B cell (primary cell): ENCODE measurements around the gene S100A4. TPM values are rescaled to one million over a fixed set of nuclear protein-coding genes. Genes with fewer than 3 reads are reported as not detected.
A peak's percentile ranks its signal among the peaks of the same experiment; 100 is the strongest.

Experiments
- ATAC-seq: fragments of 200-7000 bp; cut with Tn5 transposase; one replicate; pipeline ENCODE4 v1.10.0; 2021; ENCODE audit warnings: low read depth, mild to moderate bottlenecking, moderate number of reproducible peaks, moderate library complexity
- CTCF ChIA-PET: fragments of 350-600 bp; sonication (Branson Sonifier 250); formaldehyde crosslinking; loops from one replicate; lab custom pipeline; 2021; ENCODE audit warnings: antibody characterized with exemption, inconsistent platforms; lab: Charles Lee
- POLR2A ChIA-PET: fragments of 350-600 bp; sonication (Branson Sonifier 250); formaldehyde crosslinking; loops from one replicate; lab custom pipeline; 2021; ENCODE audit warnings: antibody characterized with exemption; lab: Charles Lee
- DNase-seq: peaks from one replicate; pipeline ENCODE4 v3.0.0; 2013
- H2AFZ ChIP-seq: 2 replicates; pipeline ENCODE4 v1.6.1; 2012; ENCODE audit warnings: mild to moderate bottlenecking, low read depth, low read length; ENCODE audit not compliant: insufficient read depth, poor library complexity, severe bottlenecking
- H3K27ac ChIP-seq, 2 donors: 1 replicate in 1 of 2; 2 replicates in 1 of 2; pipeline ENCODE4 v1.5.1; 2012 to 2013; ENCODE audit warnings: low read length in 2 of 2, mild to moderate bottlenecking in 2 of 2, moderate library complexity in 1 of 2
- H3K27me3 ChIP-seq, 4 experiments: fragments of 200-600 bp in 1 of 4; sonication (generic) in 1 of 4; replicated peaks in 1 of 4; 1 replicate in 2 of 4; 2 replicates in 2 of 4; pipeline versions ENCODE4 v1.6.1 to v1.7.0; 2013 to 2016; ENCODE audit warnings: low read length in 3 of 4, mild to moderate bottlenecking in 2 of 4, mixed read lengths in 1 of 4, moderate library complexity in 1 of 4; ENCODE audit not compliant: insufficient read depth in 4 of 4, control insufficient read depth in 3 of 4; ENCODE audit errors: control extremely low read depth in 1 of 4
- H3K36me3 ChIP-seq, 2 experiments: replicated peaks in 1 of 2; 1 replicate in 1 of 2; 2 replicates in 1 of 2; pipeline versions ENCODE4 v1.6.1 to v1.7.1; 2013; ENCODE audit warnings: low read length in 1 of 2; ENCODE audit not compliant: insufficient read depth in 2 of 2, control insufficient read depth in 1 of 2; ENCODE audit errors: control extremely low read depth in 1 of 2, extremely low read depth in 1 of 2
- H3K4me1 ChIP-seq, 2 donors: fragments of 200-600 bp in 1 of 2; sonication (generic) in 1 of 2; 1 replicate in 1 of 2; 2 replicates in 1 of 2; pipeline versions ENCODE4 v1.5.1 to v1.6.1; 2013 to 2017; ENCODE audit warnings: low read length in 2 of 2; ENCODE audit not compliant: control insufficient read depth in 2 of 2, insufficient read depth in 2 of 2
- H3K4me2 ChIP-seq: replicated peaks from 2 replicates; pipeline ENCODE3; 2012; ENCODE audit warnings: mild to moderate bottlenecking, low read depth, low read length; ENCODE audit not compliant: poor library complexity, severe bottlenecking
- H3K4me3 ChIP-seq, 5 experiments: fragments of 200-600 bp in 1 of 5; sonication (generic) in 1 of 5; 1 replicate in 3 of 5; 2 replicates in 2 of 5; pipeline versions ENCODE4 v1.5.1 to v1.7.0; 2011 to 2016; ENCODE audit warnings: low read length in 4 of 5, mild to moderate bottlenecking in 4 of 5, low read depth in 2 of 5, control low read depth in 1 of 5, moderate library complexity in 1 of 5; ENCODE audit not compliant: insufficient read depth in 1 of 5; ENCODE audit errors: control extremely low read depth in 1 of 5, extremely low read depth in 1 of 5
- H3K79me2 ChIP-seq: fragments of 200-600 bp; sonication (generic); one replicate; pipeline ENCODE4 v1.6.0; 2016; ENCODE audit warnings: low read length; ENCODE audit not compliant: control insufficient read depth, insufficient read depth
- H3K9ac ChIP-seq: fragments of 200-600 bp; sonication (generic); 2 replicates; pipeline ENCODE4 v1.6.1; 2017; ENCODE audit warnings: mild to moderate bottlenecking, low read length, moderate library complexity
- H3K9me3 ChIP-seq, 3 donors: one replicate each; pipeline versions ENCODE4 v1.6.1 to v1.7.1; 2013; ENCODE audit warnings: low read length in 2 of 3; ENCODE audit not compliant: control insufficient read depth in 2 of 3, insufficient read depth in 1 of 3; ENCODE audit errors: control extremely low read depth in 1 of 3
- H4K20me1 ChIP-seq: 2 replicates; pipeline ENCODE4 v1.6.0; 2012; ENCODE audit warnings: mild to moderate bottlenecking, low read length; ENCODE audit not compliant: insufficient read depth, control insufficient read depth, poor library complexity, severe bottlenecking
- H3K27ac Mint-ChIP-seq: one replicate; pipeline ENCODE4 v1.8.0; 2021; ENCODE audit warnings: mixed read lengths
- H3K27me3 Mint-ChIP-seq: one replicate; pipeline ENCODE4 v1.8.0; 2021; ENCODE audit warnings: mixed read lengths
- H3K4me1 Mint-ChIP-seq: one replicate; pipeline ENCODE4 v1.8.0; 2021; ENCODE audit warnings: mixed read lengths
- H3K4me3 Mint-ChIP-seq: one replicate; pipeline ENCODE4 v1.8.0; 2021; ENCODE audit warnings: mixed read lengths
- H3K9me3 Mint-ChIP-seq: one replicate; pipeline ENCODE4 v1.8.0; 2022; ENCODE audit warnings: mixed read lengths; ENCODE audit not compliant: insufficient read depth
- CTCF ChIP-seq: fragments of 200-600 bp; IDR thresholded peaks from one replicate; pipeline ENCODE4 v1.8.0; 2022; ENCODE audit warnings: antibody characterized with exemption, mild to moderate bottlenecking
- EZH2 ChIP-seq: IDR thresholded peaks from 2 replicates; pipeline ENCODE4 v1.6.1; 2012; ENCODE audit warnings: borderline replicate concordance, low read depth, mild to moderate bottlenecking, moderate library complexity, low read length; ENCODE audit not compliant: insufficient read depth, poor library complexity, severe bottlenecking
- WGBS: methylation state at CpG from one replicate; pipeline ENCODE4 v1.1.5; 2013; ENCODE audit warnings: missing lambda C conversion rate; ENCODE audit not compliant: insufficient coverage; 5-methylcytosine and 5-hydroxymethylcytosine counted together
- intact Hi-C: fragments of 100-400 bp; cut with micrococcal nuclease; formaldehyde crosslinking; loops from one replicate; pipeline ENCODE4 v1.10.0; 2022
- polyA plus RNA-seq: library from polyadenylated mRNA; depleted of rRNA; stranded (reverse); fragments of >200 nt; gene quantifications from 2 replicates; pipeline ENCODE4 v1.2.3, GENCODE V29; 2012
- total RNA-seq, 2 donors: library from RNA; stranded (reverse); fragments of 120-200 nt in 1 of 2; gene quantifications; 1 replicate in 1 of 2; 2 replicates in 1 of 2; pipeline versions ENCODE4 v1.2.3 to v1.2.4, GENCODE V29; 2013 to 2022

S100A4 gene
- total and polyA plus RNA-seq, 2 donors (not counting 1 experiment from before 2014, with no cell fraction given) = 62.7 to 150 TPM

DNA sequence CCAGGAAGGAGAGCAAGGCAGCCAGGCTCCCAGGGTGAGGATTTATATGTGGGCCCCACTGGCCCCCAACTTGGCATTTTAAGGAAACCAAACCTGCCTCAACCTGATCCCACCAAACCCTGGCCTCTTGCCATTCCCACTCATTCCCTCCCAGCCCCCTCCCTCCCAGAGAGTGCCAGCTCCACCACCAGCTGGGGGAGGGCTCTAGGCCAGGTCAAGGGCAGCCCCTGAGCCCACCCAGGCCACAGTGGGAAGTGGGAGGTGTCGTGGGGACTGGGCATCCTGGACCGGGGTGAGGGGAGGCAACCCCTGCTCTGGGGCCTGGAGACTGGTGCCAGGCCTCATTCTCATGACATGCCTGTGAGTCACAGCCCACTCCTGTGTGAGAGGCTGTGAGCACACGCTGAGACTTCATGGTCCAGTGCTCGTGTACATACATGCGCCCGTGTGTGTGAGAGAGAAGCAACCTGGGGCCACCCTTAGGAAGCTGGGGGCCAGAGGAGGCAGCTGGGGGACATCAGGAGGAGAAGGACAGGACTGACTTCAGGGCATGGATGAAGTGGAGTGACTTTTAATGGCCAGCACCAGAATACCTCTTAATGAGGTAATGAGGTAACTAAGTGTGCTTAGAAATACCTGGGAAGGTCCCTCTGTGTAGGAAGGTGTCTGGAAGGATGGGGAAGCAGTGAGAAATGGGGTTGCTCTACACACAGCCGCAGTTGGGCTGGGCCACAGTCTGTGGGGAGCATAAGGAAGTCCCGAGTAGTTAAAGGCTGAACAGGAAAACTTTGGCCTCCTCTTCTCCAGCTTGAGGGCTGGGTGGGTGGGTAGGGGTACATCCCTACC lies 20.1 kb upstream of the S100A4 start, which contains the start of gene S100A2:
Gene S100A2 (minus strand): TSS at position 316 of the 846 bp plus-strand sequence. CDS start 1,967 bp downstream, outside the sequence.
- intact Hi-C loops = loop anchor here (2.0 kb wide), 1 partner anchor 21 kb away; the partner anchor contains the start of gene S100A4
- Mint-ChIP-seq H3K27ac (peak within 1 kb of the TSS; percentile 99), H3K4me1 (peaks cover 28% of the 10 kb centered on the region), H3K27me3 (peaks cover 4% of the 10 kb centered on the region), H3K4me3 (peak within 1 kb of the TSS; percentile 83), H3K9me3 (no peaks in the 10 kb centered on the region)
- H4K20me1 ChIP-seq = no peaks in the 10 kb centered on the region
- TF ChIP-seq CTCF (no peak), EZH2 (no peak)
- peak within 1 kb of the TSS; percentile 72 for H2AFZ ChIP-seq
- CTCF ChIA-PET = interaction anchor here (0.6 to 2.8 kb wide), 11 partner anchors 15 to 420 kb away, joined by 3 to 36 read pairs (median 5); partner anchors contain the start of genes DENND4B, RAB13, S100A4 and S100A5
- 37% methylated on average over 7 of the region's 8 CpGs for WGBS
- H3K9ac ChIP-seq = peak within 1 kb of the TSS; percentile 29
- peak; percentile 54 for DNase-seq
- peak within 1 kb of the TSS; percentile 58 for H3K4me2 ChIP-seq
- no peaks in the 10 kb centered on the region for H3K79me2 ChIP-seq
- no peaks in the 10 kb centered on the region for H3K36me3 ChIP-seq
- no peak within 1 kb of the TSS for H3K4me3 ChIP-seq
- peak within 1 kb of the TSS; percentile 57 to 63 for H3K27ac ChIP-seq
- H3K9me3 ChIP-seq = no peaks in the 10 kb centered on the region
- peaks cover 0 to 2% (median 0%) of the 10 kb centered on the region in 4 experiments for H3K27me3 ChIP-seq
- peak; percentile 71 for ATAC-seq
- POLR2A ChIA-PET = interaction anchor here (0.5 to 1.9 kb wide), 9 partner anchors 11 to 218 kb away, joined by 3 to 8 read pairs (median 4); partner anchors contain the start of genes CHTOP, S100A5 and S100A6
- H3K4me1 ChIP-seq = peaks cover 12 to 28% of the 10 kb centered on the region in 2 donors
